ENCODE data around the gene MPP4. TPM values are rescaled to one million over a fixed set of nuclear protein-coding genes. Genes with fewer than 3 reads are reported as not detected.
A peak's percentile ranks its signal among the peaks of the same experiment; 100 is the strongest.

Gene MPP4
- total and polyA plus RNA-seq, 2 of the 13 experiments (the other 11 are each of a cell fraction or from before 2014, with no cell fraction given), result not detected

DNA sequence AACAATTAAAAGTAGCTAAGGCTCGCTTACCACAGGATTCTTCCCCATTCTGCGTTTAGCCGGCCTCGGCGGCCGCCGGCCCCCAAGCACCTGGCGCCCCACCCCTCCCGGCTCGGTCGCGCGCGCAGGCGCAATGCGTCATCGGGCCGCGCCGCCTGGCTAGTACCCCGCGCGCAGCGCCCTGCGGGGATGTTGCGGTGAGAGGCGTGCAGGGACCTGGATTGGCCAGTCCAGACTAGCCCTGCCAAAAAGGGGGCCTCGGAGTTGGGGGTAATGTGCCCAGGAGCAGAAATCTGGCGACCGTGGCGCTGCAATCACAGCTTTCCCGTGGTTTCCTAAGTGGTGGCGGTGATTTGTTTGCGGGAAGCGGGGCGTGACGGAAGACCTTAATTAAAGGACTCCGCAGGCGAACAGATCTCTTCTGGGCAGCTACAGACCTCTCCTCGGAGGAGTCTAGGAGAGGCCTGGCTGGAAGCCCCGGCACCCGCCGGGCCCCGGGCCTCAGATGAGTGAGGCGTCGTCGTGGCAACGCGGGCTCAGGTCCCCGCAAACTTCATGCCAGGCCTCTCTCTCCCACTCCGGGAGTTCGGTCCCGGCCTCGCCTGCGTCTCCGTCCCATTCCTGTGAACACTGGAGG, 55.7 kb downstream of the MPP4 start (continued):
- no peak for TF ChIP-seq ZNF646 (CRISPR knock-in tag; IDR thresholded peaks at IDR 0.05)
- TF ChIP-seq ZNF576 (CRISPR knock-in tag; IDR thresholded peaks at IDR 0.05), result no peak
- TF ChIP-seq, protein P1, sequence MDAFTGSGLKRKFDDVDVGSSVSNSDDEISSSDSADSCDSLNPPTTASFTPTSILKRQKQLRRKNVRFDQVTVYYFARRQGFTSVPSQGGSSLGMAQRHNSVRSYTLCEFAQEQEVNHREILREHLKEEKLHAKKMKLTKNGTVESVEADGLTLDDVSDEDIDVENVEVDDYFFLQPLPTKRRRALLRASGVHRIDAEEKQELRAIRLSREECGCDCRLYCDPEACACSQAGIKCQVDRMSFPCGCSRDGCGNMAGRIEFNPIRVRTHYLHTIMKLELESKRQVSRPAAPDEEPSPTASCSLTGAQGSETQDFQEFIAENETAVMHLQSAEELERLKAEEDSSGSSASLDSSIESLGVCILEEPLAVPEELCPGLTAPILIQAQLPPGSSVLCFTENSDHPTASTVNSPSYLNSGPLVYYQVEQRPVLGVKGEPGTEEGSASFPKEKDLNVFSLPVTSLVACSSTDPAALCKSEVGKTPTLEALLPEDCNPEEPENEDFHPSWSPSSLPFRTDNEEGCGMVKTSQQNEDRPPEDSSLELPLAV (CRISPR knock-in tag; conservative IDR thresholded peaks at IDR 0.05; ENCODE audit: low read depth), result no peak
- peak; percentile 65 for TF ChIP-seq MED1 (CRISPR knock-in tag; IDR thresholded peaks at IDR 0.05)
- no peak; a peak in 1 of 4 replicates for TF ChIP-seq KLF16 (CRISPR knock-in tag; IDR thresholded peaks at IDR 0.05)
- TF ChIP-seq HOXD1 (CRISPR knock-in tag; IDR thresholded peaks at IDR 0.05), result 0 out of 2 replicates have a peak, but pooled peaks have one; percentile 32
- TF ChIP-seq ZFP36L1 (CRISPR knock-in tag; IDR thresholded peaks at IDR 0.05), result 0 out of 2 replicates have a peak, but pooled peaks have one; percentile 47
- no peak for TF ChIP-seq CERS6 (CRISPR knock-in tag; IDR thresholded peaks at IDR 0.05)
- TF ChIP-seq MAFF (IDR thresholded peaks at IDR 0.05; ENCODE audit: low read depth, low read length), result no peak
- no peak for TF ChIP-seq JUNB (CRISPR knock-in tag; IDR thresholded peaks at IDR 0.05; ENCODE audit: borderline replicate concordance)
- peak; percentile 34; the same call in 1 of the 2 replicates for TF ChIP-seq NR2C2 (CRISPR knock-in tag; IDR thresholded peaks at IDR 0.05; ENCODE audit: borderline replicate concordance)
- TF ChIP-seq KDM2A (CRISPR knock-in tag; IDR thresholded peaks at IDR 0.05; ENCODE audit: borderline replicate concordance, low read depth), result peak; percentile 87
- no peak for TF ChIP-seq ZNF775 (CRISPR knock-in tag; IDR thresholded peaks at IDR 0.05; ENCODE audit: borderline replicate concordance)
- TF ChIP-seq SMYD3 (CRISPR knock-in tag; IDR thresholded peaks at IDR 0.05), result peak; percentile 70
- TF ChIP-seq ZFYVE20 (CRISPR knock-in tag; IDR thresholded peaks at IDR 0.05; ENCODE audit: borderline replicate concordance, low read depth), result 0 out of 2 replicates have a peak, but pooled peaks have one; percentile 27
